ENCODE data around the gene CACNG4.

CACNG4 gene

GRCh38 chr17:66950325-66950724 lies 14.2 kb upstream of the CACNG4 start:
- H4K8ac ChIP-seq (ENCODE audit: low read depth, low read length), result no peak overlapping the region
- no peaks in the 10 kb centered on the region for H3K27me3 ChIP-seq (ENCODE audit: insufficient read depth, low read length, poor library complexity)
- H3K4me3 ChIP-seq (ENCODE audit: low read length), result no peak overlapping the region
- H3K4me2 ChIP-seq (ENCODE audit: low read length), result no peak overlapping the region
- no peaks in the 10 kb centered on the region for H3K36me3 ChIP-seq (ENCODE audit: control insufficient read depth, insufficient read depth, low read length)
- H3K56ac ChIP-seq (ENCODE audit: low read length), result no peak overlapping the region
- no peak overlapping the region for H2AK5ac ChIP-seq (ENCODE audit: low read length)
- H2BK5ac ChIP-seq (ENCODE audit: low read length), result no peak overlapping the region
- peak overlapping the region; percentile 29 for H3K27ac ChIP-seq (ENCODE audit: low read depth, low read length)
- H2BK120ac ChIP-seq (ENCODE audit: low read depth, low read length), result no peak overlapping the region
- H3K79me1 ChIP-seq (ENCODE audit: low read length), result no peaks in the 10 kb centered on the region
- no peak overlapping the region for H3K9ac ChIP-seq (ENCODE audit: low read length)
- no peak overlapping the region for H4K5ac ChIP-seq (ENCODE audit: low read length)
- no peaks in the 10 kb centered on the region for H3K79me2 ChIP-seq (ENCODE audit: control insufficient read depth, insufficient read depth, low read length)
- no CpG with 5 or more reads among the region's 3 CpGs for WGBS (ENCODE audit: extremely low coverage, insufficient coverage, low lambda C conversion rate)
- DNase-seq, result no peak
- H3K23ac ChIP-seq (ENCODE audit: low read length), result no peak overlapping the region
- H3K18ac ChIP-seq (ENCODE audit: low read length), result no peak overlapping the region
- H3K4ac ChIP-seq (ENCODE audit: low read depth, low read length), result no peak overlapping the region
- H2BK15ac ChIP-seq (replicated peaks; ENCODE audit: low read depth), result no peak overlapping the region
- H3K4me1 ChIP-seq (ENCODE audit: control insufficient read depth, low read depth, low read length), result peaks cover 7% of the 10 kb centered on the region

DNA sequence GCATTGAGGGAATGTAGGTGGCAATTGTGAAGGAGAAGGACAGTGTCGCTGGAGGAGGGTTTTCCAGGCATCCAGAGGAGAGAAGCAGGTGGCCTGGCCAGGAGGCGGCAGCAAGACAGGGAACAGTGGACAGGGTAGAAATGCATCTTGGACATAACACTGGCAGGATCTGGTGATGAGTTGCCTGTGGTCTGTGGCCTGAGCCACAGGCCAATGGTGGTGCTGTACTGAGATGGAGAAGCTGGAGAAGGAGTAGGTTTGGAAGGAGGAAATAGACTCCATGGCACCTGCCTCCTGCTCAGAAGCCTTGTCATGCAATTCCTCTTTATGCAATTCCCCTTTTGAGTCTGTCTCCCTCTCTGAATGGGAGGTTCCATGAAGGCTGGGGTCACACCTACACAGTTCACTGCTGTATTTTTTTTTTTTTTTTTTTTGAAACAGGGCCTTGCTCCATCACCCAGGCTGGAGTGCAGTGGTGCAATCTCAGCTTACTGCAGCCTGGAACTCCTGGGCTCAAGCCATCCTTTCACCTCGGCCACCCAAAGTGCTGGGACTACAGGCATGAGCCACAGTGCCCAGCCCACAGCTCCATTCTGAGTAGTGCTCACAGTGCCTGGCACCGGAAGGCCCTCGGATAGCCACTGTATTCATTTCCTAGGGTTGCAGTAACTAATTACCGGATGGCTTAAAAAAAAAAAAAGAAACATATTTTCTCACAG lies 13.5 kb upstream of the CACNG4 start:
- no peak overlapping the region for H3K23ac ChIP-seq (ENCODE audit: low read length)
- H2BK120ac ChIP-seq (ENCODE audit: low read depth, low read length), result no peak overlapping the region
- H2BK15ac ChIP-seq (replicated peaks; ENCODE audit: low read depth), result no peak overlapping the region
- H3K36me3 ChIP-seq (ENCODE audit: control insufficient read depth, insufficient read depth, low read length), result no peaks in the 10 kb centered on the region
- H2BK5ac ChIP-seq (ENCODE audit: low read length), result no peak overlapping the region
- no peak overlapping the region for H3K9ac ChIP-seq (ENCODE audit: low read length)
- H3K4ac ChIP-seq (ENCODE audit: low read depth, low read length), result no peak overlapping the region
- H3K79me2 ChIP-seq (ENCODE audit: control insufficient read depth, insufficient read depth, low read length), result no peaks in the 10 kb centered on the region
- H2AK5ac ChIP-seq (ENCODE audit: low read length), result peak overlapping the region; percentile 85
- peak overlapping the region; percentile 62 for H3K56ac ChIP-seq (ENCODE audit: low read length)
- H3K18ac ChIP-seq (ENCODE audit: low read length), result no peak overlapping the region
- no peak overlapping the region for H3K4me3 ChIP-seq (ENCODE audit: low read length)
- WGBS (ENCODE audit: extremely low coverage, insufficient coverage, low lambda C conversion rate), result no CpG with 5 or more reads among the region's 6 CpGs
- no peaks in the 10 kb centered on the region for H3K79me1 ChIP-seq (ENCODE audit: low read length)
- H3K27ac ChIP-seq (ENCODE audit: low read depth, low read length), result peak overlapping the region; percentile 49
- peak; percentile 27 for DNase-seq
- no peak overlapping the region for H4K5ac ChIP-seq (ENCODE audit: low read length)
- H3K27me3 ChIP-seq (ENCODE audit: insufficient read depth, low read length, poor library complexity), result no peaks in the 10 kb centered on the region
- H4K8ac ChIP-seq (ENCODE audit: low read depth, low read length), result no peak overlapping the region
- peaks cover 7% of the 10 kb centered on the region for H3K4me1 ChIP-seq (ENCODE audit: control insufficient read depth, low read depth, low read length)
- no peak overlapping the region for H3K4me2 ChIP-seq (ENCODE audit: low read length)

- DNase-seq, result peak; percentile 93
- H3K79me2 ChIP-seq (ENCODE audit: control insufficient read depth, insufficient read depth, low read length), result no peaks in the 10 kb centered on the region
- H3K79me1 ChIP-seq (ENCODE audit: low read length), result no peaks in the 10 kb centered on the region
- H3K36me3 ChIP-seq (ENCODE audit: control insufficient read depth, insufficient read depth, low read length), result no peaks in the 10 kb centered on the region
- peak overlapping the region; percentile 49 for H3K27ac ChIP-seq (ENCODE audit: low read depth, low read length)
- peak overlapping the region; percentile 72 for H2BK5ac ChIP-seq (ENCODE audit: low read length)
- no peak overlapping the region for H3K4me3 ChIP-seq (ENCODE audit: low read length)
- H2BK120ac ChIP-seq (ENCODE audit: low read depth, low read length), result no peak overlapping the region
- H2AK5ac ChIP-seq (ENCODE audit: low read length), result no peak overlapping the region
- no peak overlapping the region for H4K5ac ChIP-seq (ENCODE audit: low read length)
- H3K4ac ChIP-seq (ENCODE audit: low read depth, low read length), result no peak overlapping the region
- H3K4me2 ChIP-seq (ENCODE audit: low read length), result no peak overlapping the region
- H4K8ac ChIP-seq (ENCODE audit: low read depth, low read length), result no peak overlapping the region
- no CpG with 5 or more reads among the region's 4 CpGs for WGBS (ENCODE audit: extremely low coverage, insufficient coverage, low lambda C conversion rate)
- H3K56ac ChIP-seq (ENCODE audit: low read length), result peak overlapping the region; percentile 6
- H3K4me1 ChIP-seq (ENCODE audit: control insufficient read depth, low read depth, low read length), result peaks cover 7% of the 10 kb centered on the region
- no peak overlapping the region for H3K23ac ChIP-seq (ENCODE audit: low read length)
- H2BK15ac ChIP-seq (replicated peaks; ENCODE audit: low read depth), result no peak overlapping the region
- peak overlapping the region; percentile 16 for H3K9ac ChIP-seq (ENCODE audit: low read length)
- H3K18ac ChIP-seq (ENCODE audit: low read length), result no peak overlapping the region
- H3K27me3 ChIP-seq (ENCODE audit: insufficient read depth, low read length, poor library complexity), result no peaks in the 10 kb centered on the region
These were observed 12.9 kb upstream of the CACNG4 start for GRCh38 chr17:66951605-66951953.

GRCh38 chr17:66952031-66952524 lies 12.4 kb upstream of the CACNG4 start:
- H3K4ac ChIP-seq (ENCODE audit: low read depth, low read length), result no peak overlapping the region
- H2BK120ac ChIP-seq (ENCODE audit: low read depth, low read length), result no peak overlapping the region
- no peak overlapping the region for H3K4me3 ChIP-seq (ENCODE audit: low read length)
- peak overlapping the region; percentile 30 for H3K18ac ChIP-seq (ENCODE audit: low read length)
- no peak overlapping the region for H3K4me2 ChIP-seq (ENCODE audit: low read length)
- DNase-seq, result peak; percentile 98
- no peaks in the 10 kb centered on the region for H3K27me3 ChIP-seq (ENCODE audit: insufficient read depth, low read length, poor library complexity)
- WGBS (ENCODE audit: extremely low coverage, insufficient coverage, low lambda C conversion rate), result no CpG with 5 or more reads among the region's 10 CpGs
- no peak overlapping the region for H2AK5ac ChIP-seq (ENCODE audit: low read length)
- no peaks in the 10 kb centered on the region for H3K36me3 ChIP-seq (ENCODE audit: control insufficient read depth, insufficient read depth, low read length)
- peak overlapping the region; percentile 44 for H3K56ac ChIP-seq (ENCODE audit: low read length)
- no peak overlapping the region for H2BK15ac ChIP-seq (replicated peaks; ENCODE audit: low read depth)
- peak overlapping the region; percentile 81 for H3K27ac ChIP-seq (ENCODE audit: low read depth, low read length)
- peak overlapping the region; percentile 72 for H2BK5ac ChIP-seq (ENCODE audit: low read length)
- H3K4me1 ChIP-seq (ENCODE audit: control insufficient read depth, low read depth, low read length), result peaks cover 7% of the 10 kb centered on the region
- no peak overlapping the region for H4K8ac ChIP-seq (ENCODE audit: low read depth, low read length)
- peak overlapping the region; percentile 16 for H3K9ac ChIP-seq (ENCODE audit: low read length)
- no peak overlapping the region for H3K23ac ChIP-seq (ENCODE audit: low read length)
- H3K79me1 ChIP-seq (ENCODE audit: low read length), result no peaks in the 10 kb centered on the region
- H3K79me2 ChIP-seq (ENCODE audit: control insufficient read depth, insufficient read depth, low read length), result no peaks in the 10 kb centered on the region
- no peak overlapping the region for H4K5ac ChIP-seq (ENCODE audit: low read length)

GRCh38 chr17:66952681-66953629 lies 11.6 kb upstream of the CACNG4 start:
- no peaks in the 10 kb centered on the region for H3K79me1 ChIP-seq (ENCODE audit: low read length)
- H4K5ac ChIP-seq (ENCODE audit: low read length), result no peak overlapping the region
- peak overlapping the region; percentile 30 for H3K18ac ChIP-seq (ENCODE audit: low read length)
- no peak overlapping the region for H4K8ac ChIP-seq (ENCODE audit: low read depth, low read length)
- peak; percentile 84 for DNase-seq
- WGBS (ENCODE audit: extremely low coverage, insufficient coverage, low lambda C conversion rate), result no CpG with 5 or more reads among the region's 14 CpGs
- no peaks in the 10 kb centered on the region for H3K36me3 ChIP-seq (ENCODE audit: control insufficient read depth, insufficient read depth, low read length)
- peaks cover 7% of the 10 kb centered on the region for H3K4me1 ChIP-seq (ENCODE audit: control insufficient read depth, low read depth, low read length)
- H3K23ac ChIP-seq (ENCODE audit: low read length), result no peak overlapping the region
- H2AK5ac ChIP-seq (ENCODE audit: low read length), result no peak overlapping the region
- H2BK120ac ChIP-seq (ENCODE audit: low read depth, low read length), result peak overlapping the region; percentile 15
- no peak overlapping the region for H2BK15ac ChIP-seq (replicated peaks; ENCODE audit: low read depth)
- peak overlapping the region; percentile 81 for H3K27ac ChIP-seq (ENCODE audit: low read depth, low read length)
- no peak overlapping the region for H3K9ac ChIP-seq (ENCODE audit: low read length)
- H3K4ac ChIP-seq (ENCODE audit: low read depth, low read length), result peak overlapping the region; percentile 89
- H3K4me3 ChIP-seq (ENCODE audit: low read length), result no peak overlapping the region
- H3K56ac ChIP-seq (ENCODE audit: low read length), result peak overlapping the region; percentile 26
- no peak overlapping the region for H3K4me2 ChIP-seq (ENCODE audit: low read length)
- no peaks in the 10 kb centered on the region for H3K27me3 ChIP-seq (ENCODE audit: insufficient read depth, low read length, poor library complexity)
- peak overlapping the region; percentile 47 for H2BK5ac ChIP-seq (ENCODE audit: low read length)
- H3K79me2 ChIP-seq (ENCODE audit: control insufficient read depth, insufficient read depth, low read length), result no peaks in the 10 kb centered on the region

Data from mesendoderm (in vitro differentiated cells).